ENCODE results near the gene RNU6-9. TPM values are rescaled to one million over a fixed set of nuclear protein-coding genes. Genes with fewer than 3 reads are reported as not detected.

RNU6-9 gene
- total and polyA plus RNA-seq, 2 experiments from 2014 or later = not detected

GRCh38 chr19:901216-902092 is 8.2 kb downstream of the RNU6-9 start:
- 95 to 96% methylated on average over 19 to 26 of the region's 27 CpGs for WGBS, 2 experiments (ENCODE audit: low coverage in 1 of 2, low lambda C conversion rate in 2 of 2, missing lambda C conversion rate in 2 of 2)
- Histone ChIP-seq H3K9ac (no peak overlapping the region), H3K9me3 (ENCODE audit: low read depth) (no peaks in the 10 kb centered on the region), H3K4me3 (no peak overlapping the region), H3K4me1 (ENCODE audit: insufficient read depth) (no peaks in the 10 kb centered on the region), H3K27me3 (replicated peaks; ENCODE audit: insufficient read depth) (no peaks in the 10 kb centered on the region), H3K79me2 (ENCODE audit: insufficient read depth) (peaks cover 43% of the 10 kb centered on the region), H2AFZ (no peak overlapping the region), H3K36me3 (ENCODE audit: low read depth) (no peaks in the 10 kb centered on the region), H4K20me1 (ENCODE audit: insufficient read depth) (no peaks in the 10 kb centered on the region), H3K9me2 (ENCODE audit: insufficient read depth) (no peaks in the 10 kb centered on the region), H3K27ac (no peak overlapping the region), H3F3A (ENCODE audit: insufficient read depth) (no peaks in the 10 kb centered on the region), H3K4me2 (ENCODE audit: unreplicated experiment) (no peak overlapping the region)
- in situ Hi-C loops (cut with MboI) = no loop called here
- no peak for DNase-seq
- no peak for TF ChIP-seq EZH2phosphoT487 (IDR thresholded peaks at IDR 0.05; ENCODE audit: insufficient read depth, low read depth)
- TF ChIP-seq EZH2 (IDR thresholded peaks at IDR 0.05; ENCODE audit: insufficient read depth, poor library complexity, severe bottlenecking) = no peak

GRCh38 chr19:902093-902370 is 8.7 kb downstream of the RNU6-9 start:
- Histone ChIP-seq H3K27me3 (replicated peaks; ENCODE audit: insufficient read depth) (no peaks in the 10 kb centered on the region), H3K36me3 (ENCODE audit: low read depth) (no peaks in the 10 kb centered on the region), H3K27ac (no peak overlapping the region), H3K4me1 (ENCODE audit: insufficient read depth) (no peaks in the 10 kb centered on the region), H3F3A (ENCODE audit: insufficient read depth) (no peaks in the 10 kb centered on the region), H2AFZ (no peak overlapping the region), H4K20me1 (ENCODE audit: insufficient read depth) (no peaks in the 10 kb centered on the region), H3K4me3 (no peak overlapping the region), H3K79me2 (ENCODE audit: insufficient read depth) (peaks cover 48% of the 10 kb centered on the region), H3K9me2 (ENCODE audit: insufficient read depth) (no peaks in the 10 kb centered on the region), H3K9me3 (ENCODE audit: low read depth) (no peaks in the 10 kb centered on the region), H3K4me2 (ENCODE audit: unreplicated experiment) (no peak overlapping the region), H3K9ac (no peak overlapping the region)
- 96 to 98% methylated on average over 6 to 7 of the region's 7 CpGs for WGBS, 2 experiments (ENCODE audit: low coverage in 1 of 2, low lambda C conversion rate in 2 of 2, missing lambda C conversion rate in 2 of 2)
- no peak for TF ChIP-seq EZH2phosphoT487 (IDR thresholded peaks at IDR 0.05; ENCODE audit: insufficient read depth, low read depth)
- no peak for TF ChIP-seq EZH2 (IDR thresholded peaks at IDR 0.05; ENCODE audit: insufficient read depth, poor library complexity, severe bottlenecking)
- in situ Hi-C loops (cut with MboI) = no loop called here
- no peak for DNase-seq

- no peaks in the 10 kb centered on the region for H3K27me3 ChIP-seq (replicated peaks; ENCODE audit: insufficient read depth)
- no peak for DNase-seq
- no peaks in the 10 kb centered on the region for H3F3A ChIP-seq (ENCODE audit: insufficient read depth)
- H3K4me2 ChIP-seq (ENCODE audit: unreplicated experiment) = no peak overlapping the region
- H3K79me2 ChIP-seq (ENCODE audit: insufficient read depth) = peaks cover 54% of the 10 kb centered on the region
- no peaks in the 10 kb centered on the region for H4K20me1 ChIP-seq (ENCODE audit: insufficient read depth)
- no peak overlapping the region for H3K27ac ChIP-seq
- 87% methylated on average over 14 of the region's 14 CpGs for WGBS, 2 experiments (ENCODE audit: low coverage in 1 of 2, low lambda C conversion rate in 2 of 2, missing lambda C conversion rate in 2 of 2)
- H3K9me3 ChIP-seq (ENCODE audit: low read depth) = no peaks in the 10 kb centered on the region
- H3K4me3 ChIP-seq = no peak overlapping the region
- no peak overlapping the region for H2AFZ ChIP-seq
- in situ Hi-C loops (cut with MboI) = no loop called here
- H3K9me2 ChIP-seq (ENCODE audit: insufficient read depth) = no peaks in the 10 kb centered on the region
- H3K9ac ChIP-seq = no peak overlapping the region
- H3K4me1 ChIP-seq (ENCODE audit: insufficient read depth) = no peaks in the 10 kb centered on the region
- H3K36me3 ChIP-seq (ENCODE audit: low read depth) = no peaks in the 10 kb centered on the region
- TF ChIP-seq EZH2 (IDR thresholded peaks at IDR 0.05; ENCODE audit: insufficient read depth, poor library complexity, severe bottlenecking) (no peak), EZH2phosphoT487 (IDR thresholded peaks at IDR 0.05; ENCODE audit: insufficient read depth, low read depth) (no peak)
These were observed 9.4 kb downstream of the RNU6-9 start for GRCh38 chr19:902446-903226.

GRCh38 chr19:903266-903797 is 10.0 kb downstream of the RNU6-9 start:
- Histone ChIP-seq H3K4me1 (ENCODE audit: insufficient read depth) (no peaks in the 10 kb centered on the region), H3K4me2 (ENCODE audit: unreplicated experiment) (no peak overlapping the region), H3K9me2 (ENCODE audit: insufficient read depth) (no peaks in the 10 kb centered on the region), H3K36me3 (ENCODE audit: low read depth) (no peaks in the 10 kb centered on the region), H3K27ac (no peak overlapping the region), H3K9ac (no peak overlapping the region), H3F3A (ENCODE audit: insufficient read depth) (no peaks in the 10 kb centered on the region), H3K79me2 (ENCODE audit: insufficient read depth) (peaks cover 61% of the 10 kb centered on the region), H3K4me3 (no peak overlapping the region), H3K9me3 (ENCODE audit: low read depth) (no peaks in the 10 kb centered on the region), H2AFZ (no peak overlapping the region), H4K20me1 (ENCODE audit: insufficient read depth) (no peaks in the 10 kb centered on the region), H3K27me3 (replicated peaks; ENCODE audit: insufficient read depth) (no peaks in the 10 kb centered on the region)
- TF ChIP-seq EZH2phosphoT487 (IDR thresholded peaks at IDR 0.05; ENCODE audit: insufficient read depth, low read depth) (no peak), EZH2 (IDR thresholded peaks at IDR 0.05; ENCODE audit: insufficient read depth, poor library complexity, severe bottlenecking) (no peak)
- in situ Hi-C loops (cut with MboI) = no loop called here
- WGBS, 2 experiments (ENCODE audit: low coverage in 1 of 2, low lambda C conversion rate in 2 of 2, missing lambda C conversion rate in 2 of 2) = 83 to 86% methylated on average over 24 to 32 of the region's 32 CpGs
- no peak for DNase-seq
